ENCODE measurements around the gene CA10. TPM values are rescaled to one million over a fixed set of nuclear protein-coding genes. Genes with fewer than 3 reads are reported as not detected.

The CA10 gene
- total and polyA plus RNA-seq, 9 of the 15 experiments (the other 6 are each of a cell fraction or from before 2014, with no cell fraction given) = not detected

- in situ Hi-C loops (cut with MboI) = no loop called here
Observed at GRCh38 chr17:51796026-51796425, 362.5 kb downstream of the CA10 start.

DNA sequence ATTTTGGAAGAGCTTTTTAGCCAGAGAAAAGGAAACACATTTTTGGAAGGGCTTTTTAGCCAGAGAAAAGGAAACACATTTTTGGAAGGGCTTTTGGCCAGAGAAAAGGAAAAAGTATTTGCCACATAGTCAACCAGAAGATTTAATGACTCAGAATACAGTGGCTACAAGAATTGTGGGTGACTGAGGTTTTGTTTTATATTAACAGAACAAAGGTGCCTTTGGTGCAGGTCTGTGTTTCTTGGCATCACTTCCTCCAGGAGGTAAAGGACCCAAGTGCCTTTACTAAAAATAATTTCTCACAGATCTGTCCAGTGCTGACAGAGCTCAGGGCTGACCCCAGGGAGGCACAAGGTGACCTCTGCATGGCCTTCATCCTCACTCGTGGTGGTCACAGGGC lies 363.1 kb downstream of the CA10 start:
- in situ Hi-C loops (cut with MboI) = no loop called here
- POLR2A ChIA-PET = no interaction called here
- ATAC-seq = no peak
- H4K20me1 ChIP-seq (replicated peaks; ENCODE audit: control insufficient read depth, insufficient read depth, low read length) = no peaks in the 10 kb centered on the region
- H3K4me2 ChIP-seq (ENCODE audit: insufficient read depth, low read length) = no peak overlapping the region
- no peaks in the 10 kb centered on the region for H3K4me1 ChIP-seq (replicated peaks in 1 of 2; ENCODE audit: control insufficient read depth in 2 of 2, insufficient read depth in 2 of 2, low read length in 2 of 2)
- no peaks in the 10 kb centered on the region for H3K9me3 ChIP-seq (replicated peaks; ENCODE audit: control insufficient read depth, insufficient read depth, low read depth, low read length)
- no peak overlapping the region for H3K9ac ChIP-seq (ENCODE audit: insufficient read depth in 1 of 2, low read depth in 2 of 2, low read length in 2 of 2)
- H2AFZ ChIP-seq (ENCODE audit: low read depth, low read length) = no peak overlapping the region
- no peaks in the 10 kb centered on the region for H3K79me2 ChIP-seq (ENCODE audit: control insufficient read depth, insufficient read depth, low read length)
- no peak overlapping the region for H3K4me3 ChIP-seq
- BruUV-seq (replicated peaks) = no TSS peak
- no peaks in the 10 kb centered on the region for H3K27me3 ChIP-seq (ENCODE audit: control insufficient read depth in 2 of 2, insufficient read depth in 2 of 2, low read length in 2 of 2)
- no peak for DNase-seq (ENCODE audit: extremely low read depth in 1 of 4, low spot score in 3 of 4)
- CTCF ChIA-PET (ENCODE audit: low intra/inter-chr PET ratio) = no interaction called here
- TF ChIP-seq ZFPM2 (CRISPR knock-in tag; IDR thresholded peaks at IDR 0.05) (no peak), DNMT1 (IDR thresholded peaks at IDR 0.05) (no peak), TEAD1 (CRISPR knock-in tag; IDR thresholded peaks at IDR 0.05) (no peak), ZKSCAN3 (CRISPR knock-in tag; IDR thresholded peaks at IDR 0.05) (no peak), RBM25 (IDR thresholded peaks at IDR 0.05; ENCODE audit: low read depth, low read length, severe bottlenecking) (no peak), ZBTB17 (CRISPR knock-in tag; IDR thresholded peaks at IDR 0.05) (no peak), MAZ (CRISPR knock-in tag; conservative IDR thresholded peaks at IDR 0.05 in 1 of 2, IDR thresholded peaks at IDR 0.05 in 1 of 2) (no peak), FOXJ3 (CRISPR knock-in tag; IDR thresholded peaks at IDR 0.05) (no peak), RB1 (IDR thresholded peaks at IDR 0.05; ENCODE audit: low read depth) (no peak), CEBPG (CRISPR knock-in tag; IDR thresholded peaks at IDR 0.05) (no peak), CEBPG (tag; conservative IDR thresholded peaks at IDR 0.05 in 1 of 2, IDR thresholded peaks at IDR 0.05 in 1 of 2) (no peak), HDAC1 (IDR thresholded peaks at IDR 0.05) (no peak), NR2C1 (IDR thresholded peaks at IDR 0.05) (no peak), NR2C1 (tag; IDR thresholded peaks at IDR 0.05) (no peak)
- H3K36me3 ChIP-seq (ENCODE audit: control insufficient read depth, insufficient read depth, low read length) = no peaks in the 10 kb centered on the region
- H3K27ac ChIP-seq (ENCODE audit: extremely low read depth, low read depth, low read length) = no peak overlapping the region
- WGBS (ENCODE audit: insufficient coverage, low coverage, missing lambda C conversion rate) = 0% methylated on average over 1 of the region's 1 CpG
- no peak for FAIRE-seq
- H3K9me1 ChIP-seq (ENCODE audit: control insufficient read depth, insufficient read depth, low read length) = no peaks in the 10 kb centered on the region
- intact Hi-C loops (cut with micrococcal nuclease) = no loop called here

More at GRCh38 chr17:51796026-51796425, 362.5 kb downstream of the CA10 start:
- H3K9me1 ChIP-seq (ENCODE audit: control insufficient read depth, insufficient read depth, low read length) = no peaks in the 10 kb centered on the region
- no peak for FAIRE-seq
- H3K36me3 ChIP-seq (ENCODE audit: control insufficient read depth, insufficient read depth, low read length) = no peaks in the 10 kb centered on the region
- H3K9me3 ChIP-seq (replicated peaks; ENCODE audit: control insufficient read depth, insufficient read depth, low read depth, low read length) = no peaks in the 10 kb centered on the region
- 0% methylated on average over 5 of the region's 5 CpGs for WGBS (ENCODE audit: insufficient coverage, low coverage, missing lambda C conversion rate)
- no peak overlapping the region for H3K4me3 ChIP-seq
- H3K27ac ChIP-seq (ENCODE audit: extremely low read depth, low read depth, low read length) = no peak overlapping the region
- CTCF ChIA-PET (ENCODE audit: low intra/inter-chr PET ratio) = no interaction called here
- no TSS peak for BruUV-seq (replicated peaks)
- no peak overlapping the region for H3K9ac ChIP-seq (ENCODE audit: insufficient read depth in 1 of 2, low read depth in 2 of 2, low read length in 2 of 2)
- POLR2A ChIA-PET = no interaction called here
- no peaks in the 10 kb centered on the region for H3K4me1 ChIP-seq (replicated peaks in 1 of 2; ENCODE audit: control insufficient read depth in 2 of 2, insufficient read depth in 2 of 2, low read length in 2 of 2)
- H4K20me1 ChIP-seq (replicated peaks; ENCODE audit: control insufficient read depth, insufficient read depth, low read length) = no peaks in the 10 kb centered on the region
- H3K27me3 ChIP-seq (ENCODE audit: control insufficient read depth in 2 of 2, insufficient read depth in 2 of 2, low read length in 2 of 2) = no peaks in the 10 kb centered on the region
- DNase-seq (ENCODE audit: extremely low read depth in 1 of 4, low spot score in 3 of 4) = no peak
- intact Hi-C loops (cut with micrococcal nuclease) = no loop called here
- no peak for ATAC-seq
- no peak overlapping the region for H2AFZ ChIP-seq (ENCODE audit: low read depth, low read length)
- H3K79me2 ChIP-seq (ENCODE audit: control insufficient read depth, insufficient read depth, low read length) = no peaks in the 10 kb centered on the region
- TF ChIP-seq SPI1 (IDR thresholded peaks at IDR 0.05; ENCODE audit: borderline replicate concordance, low read depth, low read length) (peak; percentile 36; the same call in 1 of the 2 replicates), SRSF3 (IDR thresholded peaks at IDR 0.05; ENCODE audit: insufficient read depth, low read length) (no peak)
- H3K4me2 ChIP-seq (ENCODE audit: insufficient read depth, low read length) = no peak overlapping the region

Data from K562 (cell line).